ENCODE measurements around the gene CPM. TPM values are rescaled to one million over a fixed set of nuclear protein-coding genes. Genes with fewer than 3 reads are reported as not detected.

The CPM gene
- polyA plus RNA-seq, 3 donors: 8.4 to 32.4 (median 26.2) TPM

DNA sequence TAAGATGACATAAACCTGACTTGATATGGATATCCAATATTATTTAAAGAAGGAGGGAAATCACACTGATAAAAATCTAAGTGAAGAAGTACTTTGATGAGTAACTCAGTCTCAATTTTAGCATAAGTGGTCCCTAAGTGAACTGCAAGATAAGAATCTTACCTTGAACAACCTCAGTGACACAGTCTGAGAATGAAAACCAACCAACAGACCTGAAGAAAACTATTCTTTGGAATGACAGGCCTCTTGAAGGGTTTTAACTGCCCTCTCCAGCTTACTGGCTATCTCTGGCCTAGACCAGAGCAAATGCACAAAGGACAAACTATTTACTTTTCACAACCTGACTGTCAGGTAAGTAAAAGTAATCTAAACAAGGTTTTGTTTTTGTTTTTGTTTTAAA lies 44.7 kb downstream of the CPM start:
- no peak overlapping the region for H3K9ac ChIP-seq (ENCODE audit: insufficient read depth, low read length, poor library complexity, severe bottlenecking)
- Mint-ChIP-seq H3K27ac (no peak overlapping the region), H3K27me3 (ENCODE audit: low read depth in 3 of 3) (peaks cover 0 to 2% (median 0%) of the 10 kb centered on the region in 3 donors), H3K4me1 (peaks cover 4% of the 10 kb centered on the region), H3K9me3 (peaks cover 0 to 2% (median 0%) of the 10 kb centered on the region in 7 donors), H3K36me3 (peaks cover 19 to 23% of the 10 kb centered on the region in 2 donors), H3K4me3 (no peak overlapping the region)
- no peaks in the 10 kb centered on the region for H3K9me3 ChIP-seq (replicated peaks in 1 of 2; ENCODE audit: control insufficient read depth in 1 of 2, insufficient read depth in 1 of 2, low read length in 2 of 2)
- H3K79me2 ChIP-seq (ENCODE audit: insufficient read depth, low read length): no peaks in the 10 kb centered on the region
- DNase-seq: no peak
- H3K27ac ChIP-seq (ENCODE audit: low read depth in 1 of 2, low read length in 2 of 2): no peak overlapping the region
- H3K27me3 ChIP-seq (ENCODE audit: control insufficient read depth in 2 of 2, insufficient read depth in 2 of 2, low read length in 2 of 2): no peaks in the 10 kb centered on the region
- no peak overlapping the region for H3K4me3 ChIP-seq (replicated peaks in 1 of 3; ENCODE audit: low read depth in 2 of 3, low read length in 3 of 3)
- no peak for TF ChIP-seq CTCF (IDR thresholded peaks at IDR 0.05)
- no peaks in the 10 kb centered on the region for H4K20me1 ChIP-seq (ENCODE audit: insufficient read depth, low read length)
- intact Hi-C loops (cut with micrococcal nuclease): no loop called here
- no peak overlapping the region for H3K4me2 ChIP-seq (replicated peaks; ENCODE audit: extremely low read depth, low read length, poor library complexity, severe bottlenecking)
- H2AFZ ChIP-seq (ENCODE audit: insufficient read depth, low read depth, low read length, poor library complexity, severe bottlenecking): no peak overlapping the region
- peaks cover 8 to 24% of the 10 kb centered on the region in 2 donors for H3K36me3 ChIP-seq (replicated peaks in 1 of 2; ENCODE audit: control insufficient read depth in 1 of 2, insufficient read depth in 2 of 2, low read length in 2 of 2)
- H3K4me1 ChIP-seq (ENCODE audit: control insufficient read depth in 1 of 2, insufficient read depth in 2 of 2, low read length in 2 of 2): no peaks in the 10 kb centered on the region

- no peak overlapping the region for H3K4me3 Mint-ChIP-seq
- Histone ChIP-seq H3K9me3 (replicated peaks in 1 of 2; ENCODE audit: control insufficient read depth in 1 of 2, insufficient read depth in 1 of 2, low read length in 2 of 2) (no peaks in the 10 kb centered on the region), H3K9ac (ENCODE audit: insufficient read depth, low read length, poor library complexity, severe bottlenecking) (no peak overlapping the region), H3K36me3 (replicated peaks in 1 of 2; ENCODE audit: control insufficient read depth in 1 of 2, insufficient read depth in 2 of 2, low read length in 2 of 2) (peaks cover 8 to 30% of the 10 kb centered on the region in 2 donors), H3K27me3 (ENCODE audit: control insufficient read depth in 2 of 2, insufficient read depth in 2 of 2, low read length in 2 of 2) (no peaks in the 10 kb centered on the region), H3K4me1 (ENCODE audit: control insufficient read depth in 1 of 2, insufficient read depth in 2 of 2, low read length in 2 of 2) (no peaks in the 10 kb centered on the region), H3K4me3 (replicated peaks in 1 of 3; ENCODE audit: low read depth in 2 of 3, low read length in 3 of 3) (no peak overlapping the region), H3K79me2 (ENCODE audit: insufficient read depth, low read length) (no peaks in the 10 kb centered on the region), H3K27ac (ENCODE audit: low read depth in 1 of 2, low read length in 2 of 2) (no peak overlapping the region), H2AFZ (ENCODE audit: insufficient read depth, low read depth, low read length, poor library complexity, severe bottlenecking) (no peak overlapping the region), H4K20me1 (ENCODE audit: insufficient read depth, low read length) (no peaks in the 10 kb centered on the region), H3K4me2 (replicated peaks; ENCODE audit: extremely low read depth, low read length, poor library complexity, severe bottlenecking) (no peak overlapping the region)
- no peak for TF ChIP-seq CTCF (IDR thresholded peaks at IDR 0.05)
- H3K9me3 Mint-ChIP-seq: peaks cover 0 to 2% (median 0%) of the 10 kb centered on the region in 7 donors
- WGBS (ENCODE audit: insufficient coverage): no CpG with 5 or more reads among the region's 1 CpG
- peaks cover 0 to 2% (median 0%) of the 10 kb centered on the region in 3 donors for H3K27me3 Mint-ChIP-seq (ENCODE audit: low read depth in 3 of 3)
- intact Hi-C loops (cut with micrococcal nuclease): no loop called here
- DNase-seq: no peak
- H3K36me3 Mint-ChIP-seq: peaks cover 25 to 29% of the 10 kb centered on the region in 2 donors
- no peak overlapping the region for H3K27ac Mint-ChIP-seq
- H3K4me1 Mint-ChIP-seq: peaks cover 4% of the 10 kb centered on the region
These were observed 45.3 kb downstream of the CPM start for GRCh38 chr12:68887641-68888040.
